Measurements from ENCODE around the gene STAMBPL1.
"Not testable (repeated sequence)": the region's sequence is repeated elsewhere in the genome, so short reads cannot be mapped to it uniquely, and the experiment has no call there.

The STAMBPL1 gene

DNA sequence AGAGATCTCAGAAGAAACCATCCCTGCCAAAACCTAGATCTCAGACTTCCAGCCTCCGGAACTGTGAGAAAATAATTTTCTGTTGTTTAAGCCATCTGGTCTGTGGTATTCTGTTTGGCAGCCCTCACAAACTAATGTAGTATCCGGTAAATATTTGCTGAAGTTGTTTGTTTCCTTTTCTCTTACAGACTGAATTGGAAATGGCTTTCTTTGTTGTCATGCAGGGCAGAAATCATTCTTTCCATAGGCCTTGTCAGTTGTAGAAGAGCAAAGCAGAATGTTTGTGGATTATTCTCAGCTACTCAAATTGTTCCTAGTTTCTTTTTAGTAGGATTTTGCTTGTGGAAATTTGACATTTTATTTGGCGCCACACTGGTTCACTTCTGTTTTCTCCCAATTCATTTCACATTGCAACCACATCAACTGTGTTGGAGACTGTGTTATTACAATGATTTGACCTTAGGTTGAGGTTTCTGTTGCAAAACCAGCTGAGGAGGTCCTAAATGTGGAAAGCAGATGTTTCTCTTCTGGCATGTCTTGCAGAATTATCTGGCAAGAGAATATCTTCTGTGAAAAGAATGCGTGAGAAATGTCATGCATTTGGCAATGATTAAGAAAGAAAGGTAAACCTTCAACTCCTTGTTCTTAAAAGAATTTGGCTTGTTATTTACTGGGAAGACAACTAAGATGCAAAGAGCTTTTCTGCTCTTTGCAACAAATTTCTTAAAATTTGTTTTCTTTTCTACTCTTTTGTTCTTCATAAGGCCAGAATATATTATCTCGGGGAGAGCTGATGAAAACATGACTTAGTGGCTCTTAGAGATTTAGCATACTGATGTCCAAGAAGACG is 46.7 kb downstream of the STAMBPL1 start:
- DNase-seq: no peak

DNA sequence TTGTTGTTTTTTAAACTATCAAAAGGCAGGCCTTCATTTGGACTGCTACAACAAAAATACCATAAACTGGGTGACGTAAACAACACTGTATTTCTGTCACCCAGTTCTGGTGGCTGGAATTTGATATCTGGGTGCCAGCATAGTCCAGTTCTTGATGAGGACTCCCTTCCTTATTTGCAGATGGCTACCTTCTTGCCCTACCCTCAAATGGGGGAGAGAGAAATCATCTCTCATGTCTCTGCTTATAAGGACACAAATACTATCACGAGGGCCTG is 47.3 kb downstream of the STAMBPL1 start:
- no peak for DNase-seq

GRCh38 chr10:88928254-88928653 is 48.2 kb downstream of the STAMBPL1 start:
- no peak for DNase-seq

DNA sequence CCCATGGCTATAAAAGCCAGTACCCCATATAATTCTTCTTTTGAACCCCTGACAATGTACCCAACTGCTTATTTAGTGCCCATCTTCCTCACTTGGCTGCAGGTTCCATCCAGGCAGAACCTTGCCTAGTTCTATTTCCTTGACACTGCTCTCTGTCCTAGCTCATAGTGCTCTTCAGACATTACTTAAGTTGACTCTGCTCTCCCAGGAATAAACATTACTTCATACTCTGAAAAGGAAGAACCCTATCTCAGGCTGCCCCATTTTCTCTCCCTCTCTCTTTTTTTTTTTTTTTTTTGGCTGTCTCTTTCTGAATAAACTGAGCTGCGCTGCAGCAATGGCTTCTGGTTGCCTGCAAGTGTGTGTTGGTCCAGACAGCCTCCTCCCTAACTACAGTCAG is 51.5 kb downstream of the STAMBPL1 start:
- DNase-seq: no peak

DNA sequence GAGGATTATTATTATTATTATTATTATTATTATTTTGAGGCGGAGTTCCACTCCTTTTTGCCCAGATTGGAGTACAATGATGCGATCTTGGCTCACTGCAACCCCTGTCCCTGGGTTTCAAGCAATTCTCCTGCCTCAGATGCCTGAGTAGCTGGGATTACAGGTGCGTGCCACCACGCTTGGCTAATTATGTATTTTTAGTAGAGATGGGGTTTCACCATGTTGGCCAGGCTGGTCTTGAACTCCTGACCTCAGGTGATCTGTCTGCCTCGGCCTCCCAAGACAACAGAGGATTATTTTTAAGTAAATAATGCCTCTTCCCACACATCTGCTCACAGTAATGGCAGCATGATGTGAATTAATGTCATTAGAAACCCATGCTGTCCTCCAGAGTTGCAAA is 52.0 kb downstream of the STAMBPL1 start:
- not testable (repeated sequence) for DNase-seq

- DNase-seq: no peak
Observed at GRCh38 chr10:88932539-88933256, 52.7 kb downstream of the STAMBPL1 start.

DNA sequence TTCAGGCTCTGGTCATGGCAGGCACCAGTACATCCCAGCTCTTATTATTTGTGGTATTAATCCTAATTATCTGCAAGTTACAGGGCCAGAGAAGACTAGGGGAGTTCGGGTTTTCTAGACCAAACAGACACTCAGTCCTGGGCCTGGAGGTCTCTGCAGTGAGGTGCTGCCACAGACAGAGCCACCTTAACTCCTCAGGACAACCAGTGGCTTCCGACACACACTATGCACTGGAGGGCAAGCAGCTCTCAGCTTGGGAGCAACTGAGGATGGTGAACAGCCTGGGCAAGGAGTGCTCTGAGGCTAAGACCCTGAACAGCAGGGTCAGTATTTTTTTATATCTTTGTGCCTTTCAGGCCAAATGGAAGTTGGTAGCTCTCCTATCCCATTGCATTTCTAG is 53.5 kb downstream of the STAMBPL1 start:
- no peak for DNase-seq

DNA sequence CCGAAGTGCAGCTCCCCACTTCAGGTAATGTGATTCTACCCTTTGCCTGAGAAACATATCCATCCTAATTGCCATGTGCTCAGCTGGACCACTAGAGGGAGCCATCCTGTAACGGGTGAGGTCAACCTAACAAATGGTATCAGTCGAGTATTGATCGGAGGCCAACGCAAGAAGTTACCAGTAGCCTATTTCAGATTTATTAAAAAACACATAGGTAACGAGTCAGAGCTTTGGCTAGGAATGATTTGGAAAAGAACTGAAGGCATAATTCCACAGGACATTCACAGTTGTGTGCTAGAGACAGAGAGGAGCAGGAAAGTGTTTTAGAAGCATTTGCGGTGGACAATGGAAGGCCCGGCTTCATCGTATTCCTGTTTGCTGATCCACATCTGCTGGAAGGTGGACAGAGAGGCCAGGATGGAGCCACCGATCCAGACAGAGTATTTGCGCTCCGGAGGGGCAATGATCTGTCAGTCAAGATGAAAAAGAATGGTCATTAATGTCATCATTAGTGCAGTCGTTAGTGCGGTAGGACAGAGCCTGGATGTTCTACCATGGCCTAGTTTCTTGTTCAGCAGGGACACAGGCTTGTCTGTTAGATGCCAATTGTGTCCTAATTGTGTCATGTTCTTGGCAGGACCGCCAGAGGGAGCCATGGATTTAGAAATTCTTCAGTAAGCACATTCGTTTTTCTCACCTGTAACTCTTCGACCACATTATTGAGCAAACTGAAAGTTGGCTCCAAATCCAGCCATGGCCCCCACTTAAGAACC is 55.0 kb downstream of the STAMBPL1 start:
- DNase-seq: no peak

DNA sequence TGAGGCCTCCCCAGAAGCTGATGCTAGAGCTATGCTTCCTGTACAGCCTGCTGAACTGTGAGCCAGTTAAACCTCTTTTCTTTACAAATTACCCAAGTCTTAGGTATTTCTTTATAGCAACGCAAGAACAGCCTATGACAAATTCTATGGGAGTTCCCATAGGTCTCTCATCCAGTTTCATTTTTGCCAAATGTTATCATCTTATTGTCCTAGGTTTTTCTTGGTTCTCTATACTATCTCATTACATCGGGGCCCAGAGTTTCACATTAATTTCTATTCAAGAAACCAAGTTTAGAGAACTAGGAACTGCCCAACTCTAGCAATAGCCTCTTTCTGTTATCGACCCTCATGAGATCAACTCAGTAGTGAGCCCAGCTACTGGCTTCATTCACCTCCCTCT is 56.6 kb downstream of the STAMBPL1 start:
- no peak for DNase-seq

- DNase-seq: no peak
Observed at GRCh38 chr10:88938039-88938438, 58.0 kb downstream of the STAMBPL1 start.

GRCh38 chr10:88938938-88939337 is 58.9 kb downstream of the STAMBPL1 start:
- DNase-seq: no peak

DNA sequence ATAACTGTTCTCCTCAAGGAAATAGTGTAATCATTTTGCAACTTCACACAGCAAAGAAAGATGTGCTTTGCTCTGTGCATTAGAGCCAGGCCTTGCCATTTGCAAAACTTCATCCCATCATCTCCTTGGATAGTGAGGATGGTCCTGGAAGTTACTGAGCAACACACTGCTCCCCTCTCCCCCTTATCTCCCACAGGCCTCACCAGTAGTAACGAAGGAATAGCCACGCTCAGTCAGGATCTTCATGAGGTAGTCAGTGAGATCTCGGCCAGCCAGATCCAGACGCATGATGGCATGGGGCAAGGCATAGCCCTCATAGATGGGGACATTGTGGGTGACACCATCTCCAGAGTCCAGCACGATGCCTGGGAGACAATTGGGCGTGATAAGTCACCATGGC is 61.0 kb downstream of the STAMBPL1 start:
- no peak for DNase-seq

DNA sequence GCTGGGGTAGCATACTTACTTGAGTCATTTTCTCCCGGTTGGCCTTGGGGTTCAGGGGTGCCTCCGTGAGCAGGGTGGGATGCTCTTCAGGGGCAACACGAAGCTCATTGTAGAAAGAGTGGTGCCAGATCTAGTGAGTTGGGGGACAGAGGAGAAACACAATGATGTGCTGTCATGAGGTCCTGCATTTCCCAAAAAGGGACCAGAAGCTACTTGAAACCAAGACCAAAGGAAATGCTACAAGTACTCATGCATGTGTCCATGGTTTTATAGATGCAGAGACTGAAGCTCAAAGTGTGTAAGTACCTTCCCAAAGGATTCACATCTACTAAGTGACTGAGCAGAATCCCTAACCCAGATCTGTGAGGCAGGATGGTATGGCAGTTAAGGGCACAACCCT is 63.7 kb downstream of the STAMBPL1 start:
- no peak for DNase-seq

DNA sequence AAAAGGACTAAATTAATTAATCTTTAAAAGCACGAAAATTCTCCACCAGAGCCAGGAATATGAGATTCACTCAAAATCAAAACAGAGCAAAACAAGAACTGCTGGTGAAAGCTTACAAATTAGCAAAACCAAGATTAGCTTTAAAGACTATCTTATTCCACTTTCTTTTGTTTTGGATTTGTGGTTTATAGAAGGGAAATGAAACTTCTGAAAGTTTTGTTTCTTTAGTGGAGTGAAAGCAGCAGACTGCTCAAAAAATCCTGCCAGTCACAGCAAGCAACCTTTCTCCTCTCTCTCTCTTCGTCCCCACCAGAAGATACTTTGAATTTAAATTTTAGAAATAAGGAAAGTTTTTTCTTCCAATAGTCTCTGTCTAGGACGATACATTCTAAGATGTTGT is 64.8 kb downstream of the STAMBPL1 start:
- DNase-seq: no peak

GRCh38 chr10:88946200-88946599 is 66.2 kb downstream of the STAMBPL1 start:
- no peak for DNase-seq

DNA sequence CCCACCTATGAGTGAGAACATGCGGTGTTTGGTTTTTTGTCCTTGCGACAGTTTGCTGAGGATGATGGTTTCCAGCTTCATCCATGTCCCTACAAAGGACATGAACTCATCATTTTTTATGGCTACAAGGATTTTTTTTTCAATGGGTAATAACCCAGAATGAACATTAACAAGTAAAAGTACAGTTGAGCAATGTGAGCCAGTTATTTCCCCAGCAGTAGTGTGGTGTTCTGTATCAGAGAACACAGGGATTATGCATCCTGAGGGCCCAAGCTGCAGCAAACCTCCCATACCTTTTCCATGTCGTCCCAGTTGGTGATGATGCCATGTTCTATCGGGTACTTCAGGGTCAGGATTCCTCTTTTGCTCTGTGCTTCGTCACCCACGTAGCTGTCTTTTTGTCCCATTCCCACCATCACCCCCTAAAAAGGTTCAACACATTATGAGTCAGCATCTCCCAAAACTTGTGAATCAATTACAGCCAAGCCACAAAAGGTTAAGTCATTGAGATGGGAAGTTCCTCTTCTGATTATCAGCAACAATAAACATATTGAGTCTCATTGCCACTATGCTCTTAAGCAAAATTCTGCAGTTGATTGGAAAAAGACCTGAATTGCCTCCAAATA is 67.0 kb downstream of the STAMBPL1 start:
- no peak for DNase-seq

DNA sequence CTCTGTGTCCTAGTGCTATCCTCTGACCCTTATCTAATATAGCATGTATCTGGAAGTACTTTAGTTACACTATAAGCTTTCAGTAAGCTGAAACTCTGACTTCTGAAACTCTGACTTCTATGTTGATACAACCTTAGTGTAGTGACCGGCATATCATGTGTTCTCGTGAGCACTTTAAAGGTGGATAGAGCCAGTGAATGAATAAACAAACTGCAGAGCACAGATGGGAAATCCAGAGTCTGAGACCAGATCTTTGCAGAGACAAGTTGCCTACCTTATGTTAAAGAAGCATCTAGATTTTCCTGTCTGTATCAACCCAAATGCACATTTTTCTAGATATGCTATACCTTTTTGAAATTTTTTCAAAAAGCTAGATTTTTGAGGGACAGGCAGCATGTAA is 69.0 kb downstream of the STAMBPL1 start:
- no peak for DNase-seq

DNA sequence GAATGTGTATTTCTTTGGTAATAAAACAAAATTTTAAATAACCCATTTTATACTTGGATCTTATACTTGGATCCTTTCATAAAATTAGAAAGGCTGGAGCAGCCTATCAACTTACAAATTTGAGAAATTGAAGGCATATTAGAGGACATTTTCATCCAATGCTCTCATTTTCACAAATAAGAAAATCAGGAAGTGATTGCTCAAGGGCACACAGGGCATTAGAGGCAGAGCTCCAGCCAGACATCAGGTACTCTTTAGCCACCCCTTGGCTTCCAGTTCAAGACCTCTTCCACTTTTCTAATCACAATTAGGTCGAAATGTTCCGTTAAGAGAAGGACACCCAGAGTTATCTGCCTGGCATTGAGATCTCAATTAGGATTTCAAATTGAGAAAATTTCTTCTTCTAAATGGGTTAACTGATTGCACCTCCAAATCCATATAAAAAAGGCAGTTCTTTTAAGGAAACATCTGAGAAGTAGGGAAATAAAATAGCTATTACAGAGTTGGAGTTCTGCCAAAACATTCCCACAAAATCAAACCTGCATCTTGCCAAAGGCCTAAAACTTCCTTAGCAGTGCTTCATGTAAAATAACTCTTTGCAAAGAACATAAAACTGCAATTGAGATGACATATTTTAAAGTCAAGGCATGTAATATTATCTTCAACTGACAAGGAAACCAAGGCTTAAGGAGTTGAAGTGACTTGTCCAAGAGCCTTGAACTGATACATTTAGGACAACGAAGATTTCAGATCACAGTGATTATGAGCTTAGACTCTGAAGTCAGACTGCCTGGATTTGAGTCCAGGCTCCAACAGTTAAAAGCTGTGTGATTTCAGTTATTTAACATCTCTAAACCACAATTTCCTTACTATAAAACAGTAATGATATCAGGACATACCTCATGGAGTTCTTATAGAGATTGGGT is 70.1 kb downstream of the STAMBPL1 start:
- no peak for DNase-seq

GRCh38 chr10:88952647-88953111 is 72.6 kb downstream of the STAMBPL1 start, which contains the start of gene ACTA2:
TSS of gene ACTA2 (minus strand) at chr10:88952773. CDS start at chr10:88948930, 3,843 bp downstream.
- DNase-seq: no peak

DNA sequence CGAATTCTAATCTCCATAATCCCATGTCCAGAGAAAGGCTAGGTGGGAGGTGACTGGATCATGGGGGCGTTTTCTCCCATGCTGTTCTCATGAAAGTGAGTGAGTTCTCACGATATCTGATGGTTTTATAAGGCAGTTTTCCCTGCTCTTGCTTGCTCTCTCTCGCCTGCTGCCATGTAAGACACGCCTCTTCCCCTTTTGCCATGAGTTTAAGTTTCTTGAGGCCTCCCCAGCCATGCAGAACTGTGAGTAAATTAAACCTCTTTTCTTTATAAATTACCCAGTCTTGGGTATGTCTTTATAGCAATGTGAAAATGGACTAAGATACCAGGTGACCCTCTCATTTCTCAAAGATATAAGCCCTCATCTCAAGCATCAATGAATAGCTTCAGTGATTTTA is 73.6 kb downstream of the STAMBPL1 start:
- DNase-seq: no peak

- no peak for DNase-seq
Observed at GRCh38 chr10:88954458-88955083, 74.5 kb downstream of the STAMBPL1 start.

- DNase-seq: no peak
Observed at GRCh38 chr10:88957381-88957780, 77.3 kb downstream of the STAMBPL1 start.
